ENCODE measurements around the gene ARHGEF5.

The ARHGEF5 gene

GRCh38 chr7:144428431-144428830 lies 73.2 kb downstream of the ARHGEF5 start:
- DNase-seq (ENCODE audit: low read depth in 2 of 2): no peak

Data from stimulated activated CD4-positive, alpha-beta T cell treated with anti-CD3 and anti-CD28 coated beads, Interleukin-12 subunit alpha, Interleukin-12 subunit beta, amount 100 ng/mL, for 24 hours (primary cell).